NCI-H69 (cell line): ENCODE measurements around the gene PNMA5.

Source experiments
- DNase-seq: peaks from one replicate; lab custom pipeline; 2025; lab: John Stamatoyannopoulos, UW

The PNMA5 gene

DNA sequence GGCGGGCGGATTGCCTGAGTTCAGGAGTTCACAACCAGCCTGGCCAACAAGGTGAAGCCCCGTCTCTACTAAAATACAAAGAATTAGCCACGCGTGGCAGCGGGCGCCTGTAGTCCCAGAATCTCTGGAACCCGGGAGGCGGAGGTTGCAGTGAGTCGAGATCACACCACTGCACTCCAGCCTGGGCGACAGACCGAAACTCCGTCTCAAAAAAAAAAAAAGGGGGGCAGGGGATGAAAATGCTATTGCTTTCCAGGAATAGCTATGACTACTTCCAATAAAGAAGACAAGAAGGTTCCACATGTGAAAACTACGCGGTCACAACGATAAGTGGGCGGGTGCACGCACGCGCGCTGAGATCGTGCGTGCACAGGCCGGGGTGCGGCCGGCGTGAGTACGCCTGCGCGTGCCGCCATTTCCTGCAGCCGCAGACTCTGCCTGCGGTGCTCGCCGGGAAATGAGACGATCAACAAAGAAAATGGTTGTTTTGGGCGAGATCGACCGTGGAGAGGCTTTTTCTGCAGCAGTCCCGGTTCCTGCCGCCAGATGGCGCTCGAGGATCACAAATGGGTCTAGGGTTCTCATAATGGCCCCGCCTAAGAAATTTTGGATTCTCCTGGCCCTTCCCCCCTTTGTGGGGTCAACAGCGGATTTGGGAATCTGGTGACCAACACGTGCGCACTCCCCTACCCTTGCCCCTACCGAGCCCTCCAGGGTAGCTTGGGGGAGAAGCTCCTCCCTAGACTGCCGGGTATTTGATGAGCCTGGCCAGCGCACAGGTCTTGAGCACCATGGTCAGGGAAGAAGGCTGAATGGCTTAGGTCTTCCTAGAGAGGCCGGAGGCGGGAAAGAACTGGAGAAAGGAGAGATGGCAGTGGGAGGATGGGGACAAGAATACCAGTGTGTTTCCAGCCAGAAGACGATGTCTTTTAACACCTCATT, 35.1 kb downstream of the PNMA5 start:
- peak; percentile 91 for DNase-seq

DNA sequence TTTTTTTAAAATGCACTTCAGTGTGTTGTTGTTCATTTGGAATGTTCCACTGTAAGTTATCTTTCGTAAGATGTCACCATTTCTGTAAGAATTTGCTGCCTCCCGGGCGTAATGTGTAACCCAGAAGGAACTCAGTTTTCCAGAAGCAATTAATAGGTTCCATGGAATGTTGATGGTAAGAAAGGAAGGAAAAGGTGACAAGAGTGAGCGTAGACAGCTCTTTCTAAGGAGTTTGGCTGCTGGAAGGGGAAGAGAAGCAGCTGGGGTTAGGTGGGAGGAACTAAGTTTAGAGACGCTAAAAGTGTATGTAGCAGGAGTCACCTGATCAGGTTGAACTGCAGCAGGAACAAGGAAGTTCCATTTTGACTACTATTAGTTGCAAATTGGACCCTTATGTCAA, 35.9 kb downstream of the PNMA5 start:
- no peak for DNase-seq

DNA sequence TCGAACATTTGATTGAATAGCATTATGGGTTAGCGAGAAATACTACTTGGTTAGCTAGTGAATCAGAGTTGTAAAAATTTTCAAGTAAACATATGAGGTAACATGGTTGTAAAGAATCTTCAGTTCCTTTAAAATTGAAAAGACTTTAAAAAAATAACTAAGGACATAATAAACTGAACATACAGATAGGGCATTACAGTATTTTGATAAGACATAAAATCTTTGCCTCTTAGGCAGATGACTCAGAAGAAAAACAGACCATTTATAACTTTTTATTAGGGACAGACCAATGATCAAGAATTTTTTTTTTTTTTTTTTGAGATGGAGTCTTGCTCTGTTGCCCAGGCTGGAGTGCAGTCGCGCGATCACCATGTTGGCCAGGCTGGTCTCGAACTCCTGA, 43.1 kb downstream of the PNMA5 start:
- DNase-seq, result no peak

DNA sequence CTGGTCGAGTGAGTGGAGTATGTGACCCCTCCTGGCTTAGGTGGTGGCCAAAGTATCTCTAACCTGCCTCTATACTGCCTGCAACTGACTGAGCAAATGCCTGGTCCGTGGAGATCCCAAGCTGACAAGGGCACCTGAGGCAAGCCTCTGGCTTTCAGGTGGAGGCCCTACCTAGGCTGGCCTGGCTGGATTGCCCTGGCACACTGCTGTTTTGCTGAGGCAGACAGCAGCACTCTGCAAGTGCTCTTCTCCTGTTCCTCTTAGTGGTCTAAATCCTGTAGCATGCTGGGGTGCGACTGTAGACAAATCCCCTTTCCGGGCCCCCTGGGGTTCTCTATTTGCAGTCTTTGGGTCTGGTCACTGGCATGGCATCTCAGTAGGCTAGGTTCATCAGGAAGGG, 44.8 kb downstream of the PNMA5 start:
- DNase-seq, result no peak

- no peak for DNase-seq
Observed at GRCh38 chrX:152946681-152947080, 47.2 kb downstream of the PNMA5 start.

GRCh38 chrX:152945021-152945979, 48.6 kb downstream of the PNMA5 start:
- DNase-seq, result no peak

- DNase-seq, result no peak
Observed at GRCh38 chrX:152943826-152944225, 50.1 kb downstream of the PNMA5 start.

DNA sequence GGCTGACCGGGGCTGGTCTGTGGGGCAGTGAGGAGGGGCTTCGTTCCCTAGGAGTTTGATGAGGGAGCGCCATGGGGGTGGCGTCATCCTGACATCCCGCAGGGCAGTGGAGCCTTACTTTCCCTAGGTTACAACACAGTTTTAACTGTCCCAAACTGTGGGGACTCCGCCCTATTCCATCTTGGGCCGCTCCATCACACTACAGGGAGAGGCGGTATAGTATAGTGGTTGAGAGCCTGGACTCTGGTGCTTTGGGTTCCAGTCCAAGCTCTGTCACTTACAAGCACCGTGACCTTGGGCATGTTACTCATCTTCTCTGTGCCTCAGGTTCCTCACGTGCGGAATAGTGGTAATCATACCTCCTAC, 51.9 kb downstream of the PNMA5 start:
- peak; percentile 27 for DNase-seq

- DNase-seq, result peak; percentile 96
Observed at GRCh38 chrX:152941328-152942076, 52.4 kb downstream of the PNMA5 start.
